CD4-positive, alpha-beta T cell treated with Interleukin-21 for 1 hour (primary cell): Measurements from ENCODE around the gene HES1.
"Not testable (repeated sequence)": the region's sequence is repeated elsewhere in the genome, so short reads cannot be mapped to it uniquely, and the experiment has no call there.

ENCODE experiments used
- DNase-seq: peaks from one replicate; pipeline ENCODE4 v3.0.0-alpha.2; 2020

The HES1 gene

DNA sequence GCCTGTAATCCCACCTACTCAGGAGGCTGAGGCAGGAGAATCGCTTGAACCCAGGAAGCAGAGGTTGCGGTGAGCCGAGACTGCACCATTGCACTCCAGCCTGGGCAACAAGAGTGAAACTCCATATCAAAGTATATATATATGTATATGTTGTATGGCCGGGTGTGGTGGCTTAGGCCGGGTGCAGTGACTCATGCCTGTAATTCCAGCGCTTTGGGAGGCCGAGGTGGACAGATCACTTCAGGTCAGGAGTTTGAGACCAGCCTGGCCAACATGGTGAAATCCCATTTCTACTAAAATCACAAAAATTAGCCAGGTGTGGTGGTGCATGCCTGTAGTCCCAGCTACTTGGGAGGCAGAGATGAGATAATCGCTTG is 7.0 kb upstream of the HES1 start:
- not testable (repeated sequence) for DNase-seq

DNA sequence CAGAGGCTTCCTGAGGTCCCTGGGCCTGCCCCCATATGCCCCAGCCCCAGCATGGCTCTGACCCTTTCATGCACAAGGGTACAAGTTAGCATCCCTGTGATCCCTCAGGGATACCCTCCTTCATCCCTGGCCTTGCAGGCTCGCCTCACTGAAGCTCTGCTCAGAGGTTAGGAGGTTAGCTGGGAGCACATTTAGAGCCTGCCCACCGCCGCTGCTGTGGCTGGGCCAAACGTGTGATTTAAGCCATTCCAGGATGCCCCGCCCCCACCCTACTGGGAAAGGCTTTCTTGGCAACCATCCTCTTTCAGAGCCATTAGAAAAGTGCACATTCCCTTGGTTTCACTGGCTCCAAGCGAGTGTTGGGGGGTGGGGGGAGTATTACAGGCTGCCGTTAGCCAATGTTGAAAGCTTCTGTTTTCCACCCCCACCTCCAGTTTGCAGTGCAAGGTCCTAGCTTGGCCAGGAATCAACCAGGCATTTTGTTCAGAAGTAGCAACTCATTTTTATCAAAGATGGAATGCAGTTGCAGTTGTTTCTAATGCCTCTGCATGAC is 6.3 kb upstream of the HES1 start:
- no peak for DNase-seq

DNA sequence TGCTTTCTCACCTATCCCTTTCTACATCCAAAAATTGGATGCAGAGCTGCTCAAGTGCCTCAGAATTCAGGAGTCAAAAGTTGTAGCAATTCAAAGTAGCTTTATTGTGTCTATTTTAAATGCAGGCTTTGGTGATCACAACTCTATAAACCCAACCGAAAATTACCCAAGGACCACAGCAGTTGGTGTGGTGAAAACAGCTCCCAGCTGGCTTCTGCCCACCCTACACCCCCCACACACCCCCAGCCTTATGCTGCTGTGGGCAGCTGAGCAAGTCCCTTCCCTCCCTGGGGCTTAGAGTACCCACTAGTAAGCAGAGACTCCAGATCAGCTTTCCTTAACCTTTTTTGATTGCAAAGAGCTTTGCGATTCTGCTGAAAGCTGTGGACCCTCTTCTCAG is 5.8 kb upstream of the HES1 start:
- no peak for DNase-seq

DNA sequence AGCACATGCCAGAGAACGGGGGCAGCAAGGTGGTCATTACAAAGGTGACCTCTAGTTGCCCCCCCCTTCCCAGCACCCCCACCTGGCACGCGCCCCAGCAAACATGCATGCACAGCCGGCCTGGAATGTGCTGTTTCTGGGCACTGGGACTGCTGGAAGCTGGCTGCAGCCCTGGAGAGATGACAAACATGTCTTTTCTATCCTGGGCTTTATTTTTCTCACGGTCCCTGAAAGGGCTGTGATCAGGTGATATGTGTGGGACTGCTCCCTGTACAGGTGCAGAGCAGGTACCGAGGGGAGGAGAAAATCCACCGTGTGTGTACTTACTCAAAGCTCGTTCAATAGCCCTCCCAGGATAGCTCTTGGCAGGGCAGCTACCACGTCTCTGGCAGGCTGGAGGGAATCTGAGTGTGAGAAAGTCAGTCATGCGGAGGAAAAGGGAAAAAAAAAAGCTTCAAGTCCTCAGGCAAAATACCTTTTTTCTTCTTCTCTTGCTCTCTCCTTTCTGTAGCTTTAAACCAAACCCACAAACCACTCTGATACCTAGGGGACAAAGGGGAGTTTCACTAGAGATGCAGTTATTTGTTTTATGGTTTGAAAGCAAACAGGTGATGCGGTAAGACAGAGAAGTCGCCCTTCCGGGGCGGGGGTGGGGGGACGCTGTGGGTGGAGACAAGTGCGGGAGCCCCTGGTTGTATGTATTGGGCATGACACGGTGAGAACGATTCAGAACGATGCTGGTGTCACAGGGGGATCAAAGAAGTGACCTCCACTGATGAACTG is 5.0 kb upstream of the HES1 start:
- DNase-seq = peak; percentile 19

DNA sequence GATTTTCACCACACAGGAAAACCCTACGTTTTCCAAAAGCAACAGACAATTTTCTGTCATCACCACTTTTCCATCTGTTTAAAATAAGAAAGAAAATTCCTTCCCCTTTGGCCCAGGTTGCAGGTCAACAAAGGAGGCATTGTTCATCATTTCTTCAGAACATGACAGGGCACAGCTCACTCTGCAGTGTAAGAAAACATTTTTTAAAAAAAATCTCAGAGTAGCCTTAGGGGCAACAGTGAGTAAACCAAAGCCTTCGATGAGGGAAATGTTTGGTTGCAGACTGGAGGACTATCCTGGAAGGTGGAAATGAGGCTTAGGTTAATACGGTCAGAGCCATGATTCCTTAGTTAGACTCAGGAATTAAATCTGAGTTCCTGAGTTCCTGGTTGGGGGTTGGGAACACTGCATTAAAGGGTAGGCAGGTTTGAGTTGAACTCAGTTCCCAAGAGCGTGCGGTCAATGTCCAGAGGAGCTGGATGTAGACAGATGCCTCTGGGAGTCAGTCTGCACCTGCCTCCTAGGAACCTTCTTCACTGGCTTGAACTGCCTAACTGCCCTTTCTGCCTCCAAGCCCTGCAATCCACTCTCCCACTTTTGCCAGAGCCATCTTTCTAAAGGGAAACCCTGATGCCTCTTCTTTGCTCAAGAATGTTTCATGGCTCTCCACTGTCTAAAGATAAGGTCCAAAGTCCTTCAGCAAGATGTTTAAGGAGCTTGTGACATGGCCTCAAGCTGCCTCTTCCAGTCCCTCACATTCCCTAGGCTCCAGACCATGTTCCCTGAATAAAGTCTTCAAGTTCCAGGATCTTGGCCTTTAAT is 3.3 kb upstream of the HES1 start:
- DNase-seq = no peak

DNA sequence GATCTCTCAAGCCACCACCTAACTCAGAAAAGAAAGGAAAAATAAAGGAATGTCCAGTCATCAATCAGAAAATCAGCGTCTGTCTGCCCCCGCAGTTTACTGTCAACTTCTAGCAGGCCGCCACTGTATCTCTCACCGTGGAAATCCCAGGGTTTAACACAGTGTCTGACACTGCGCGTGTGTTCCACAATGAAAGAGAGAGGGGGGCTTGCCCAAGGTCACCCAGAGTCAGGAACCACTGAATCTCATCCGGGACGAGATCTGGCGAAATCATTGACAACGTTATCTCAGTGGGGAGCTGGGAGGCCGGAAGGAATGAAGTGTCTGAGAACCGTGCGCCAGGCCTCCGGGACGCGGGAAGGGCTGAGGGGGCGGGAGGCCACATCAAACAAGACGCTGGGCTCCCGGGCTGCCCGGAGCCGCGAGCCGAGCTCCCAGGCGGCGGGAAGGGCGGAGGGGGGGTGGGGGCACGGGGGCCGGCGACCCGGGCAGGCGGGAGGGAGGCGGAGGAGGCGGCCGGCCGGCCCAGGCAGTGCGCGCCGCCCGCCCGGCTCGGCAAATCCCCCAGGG is 2.2 kb upstream of the HES1 start:
- no peak for DNase-seq

DNA sequence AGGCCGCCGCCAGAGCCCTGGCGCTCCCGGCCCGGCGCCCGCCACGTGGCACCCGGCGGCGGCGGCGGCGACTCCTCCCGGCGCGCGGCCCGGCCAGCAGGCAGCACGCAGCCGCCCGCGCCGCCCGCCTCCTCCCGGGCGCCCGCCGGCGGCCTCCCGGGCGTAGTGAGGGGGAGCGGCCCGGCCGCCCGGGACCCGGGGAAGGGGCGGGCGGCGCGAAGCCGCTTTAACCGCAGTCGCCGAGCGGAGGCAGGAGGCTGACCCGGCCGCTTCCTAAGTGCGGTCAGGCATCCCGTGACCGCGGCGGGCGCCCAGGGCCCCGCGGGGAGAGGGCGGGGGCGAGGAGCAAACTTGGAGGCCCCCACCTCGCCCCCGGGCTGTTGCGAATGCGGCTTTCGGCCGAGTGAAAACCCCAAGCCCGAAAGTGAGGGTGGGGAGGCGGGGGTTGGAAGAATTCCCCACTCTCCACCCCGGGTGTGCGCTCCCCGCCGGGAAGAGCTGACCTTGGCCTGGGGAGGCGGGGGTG is 1.7 kb upstream of the HES1 start:
- peak; percentile 47 for DNase-seq

DNA sequence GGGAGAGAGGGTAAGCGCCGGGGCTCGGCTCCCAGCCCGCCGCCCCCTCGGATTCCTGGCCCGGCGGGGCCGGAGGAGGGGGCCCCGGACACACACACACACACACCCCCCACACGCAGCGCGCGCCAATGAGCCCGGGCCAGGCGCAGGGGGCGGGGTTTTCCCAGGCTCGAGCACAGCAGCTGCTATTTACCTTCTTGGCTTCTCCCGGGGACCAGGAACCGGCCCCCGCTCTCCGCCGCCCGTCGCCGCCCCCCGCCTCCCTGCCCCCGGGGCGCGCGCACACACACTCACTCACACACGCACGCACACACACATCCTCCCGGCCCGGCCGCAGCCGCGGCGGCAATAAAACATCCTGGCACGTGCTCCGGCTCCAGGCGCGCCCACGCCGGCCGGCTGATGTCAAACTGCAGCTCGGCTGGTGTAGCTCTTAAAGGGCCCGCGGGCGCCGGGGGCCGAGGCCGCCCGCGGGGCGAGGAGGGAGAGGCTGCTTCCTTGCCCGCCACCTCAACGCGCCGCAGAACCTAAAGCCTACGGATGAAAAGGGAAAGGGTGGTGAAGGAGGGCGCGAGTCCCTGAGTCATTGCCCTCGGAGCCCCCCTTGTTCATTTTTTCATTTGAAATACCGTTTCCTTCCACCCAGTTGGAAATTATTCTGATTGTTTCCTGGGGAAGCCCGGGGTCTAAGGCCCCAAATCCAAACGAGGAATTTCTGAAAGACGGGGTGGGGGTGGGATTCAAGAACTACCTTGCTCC is 1.0 kb upstream of the HES1 start:
- peak; percentile 79 for DNase-seq

DNA sequence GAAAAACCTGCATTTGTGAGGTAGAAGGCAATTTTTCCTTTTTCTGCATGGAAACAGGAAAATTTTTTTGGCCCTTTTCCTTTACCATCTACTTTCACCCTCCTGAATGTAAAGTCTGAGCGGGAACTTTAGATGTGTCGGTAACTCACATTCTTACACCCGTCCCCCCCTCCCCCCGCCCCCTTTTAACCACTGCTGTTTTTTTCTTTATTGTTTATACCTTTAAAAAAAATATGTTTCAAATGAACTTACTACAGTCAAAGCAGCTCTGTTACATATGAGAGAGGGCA is 487 bp upstream of the HES1 start:
- DNase-seq = no peak

DNA sequence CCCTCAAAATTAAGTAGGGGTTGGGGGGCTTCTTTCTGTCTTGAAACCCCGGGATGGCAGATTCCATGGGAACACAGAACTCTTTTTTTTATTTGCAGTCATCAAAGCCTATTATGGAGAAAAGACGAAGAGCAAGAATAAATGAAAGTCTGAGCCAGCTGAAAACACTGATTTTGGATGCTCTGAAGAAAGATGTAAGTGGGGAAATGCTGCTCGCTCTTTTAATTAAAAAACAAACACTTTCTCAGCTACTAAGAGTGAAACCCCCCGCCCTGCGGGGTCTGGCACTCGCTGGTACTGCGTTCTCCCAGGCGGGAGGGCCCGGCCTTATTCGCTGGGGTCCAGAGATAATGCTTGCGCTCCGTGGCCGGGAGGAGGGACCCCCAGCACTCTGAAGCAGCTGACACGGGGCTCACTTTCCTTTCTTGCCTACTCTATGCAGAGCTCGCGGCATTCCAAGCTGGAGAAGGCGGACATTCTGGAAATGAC is 615 bp downstream of the HES1 start:
- DNase-seq = no peak

DNA sequence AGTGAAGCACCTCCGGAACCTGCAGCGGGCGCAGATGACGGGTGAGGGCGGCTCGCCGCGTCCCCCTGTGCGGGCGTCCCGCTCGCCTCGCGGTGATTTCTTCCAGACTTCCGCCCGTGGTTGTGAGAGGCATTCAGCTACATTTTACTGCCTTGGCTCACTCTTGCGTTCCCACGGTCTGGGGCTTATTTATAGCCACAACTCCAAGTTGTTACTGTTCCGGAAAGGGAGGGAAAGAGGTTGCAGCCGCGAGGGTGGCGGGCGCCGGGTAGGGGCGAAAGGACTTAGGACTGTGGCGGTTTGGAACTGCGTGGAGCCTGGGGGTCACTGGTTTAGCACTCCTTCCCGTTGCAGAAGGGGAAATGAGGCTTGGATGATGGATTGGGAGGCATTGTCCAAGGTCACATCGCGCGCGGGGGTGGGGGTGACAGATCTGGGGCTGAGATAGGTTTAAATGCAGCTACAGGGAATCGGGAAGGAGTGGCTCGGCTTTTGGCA is 1.1 kb downstream of the HES1 start:
- DNase-seq = no peak

DNA sequence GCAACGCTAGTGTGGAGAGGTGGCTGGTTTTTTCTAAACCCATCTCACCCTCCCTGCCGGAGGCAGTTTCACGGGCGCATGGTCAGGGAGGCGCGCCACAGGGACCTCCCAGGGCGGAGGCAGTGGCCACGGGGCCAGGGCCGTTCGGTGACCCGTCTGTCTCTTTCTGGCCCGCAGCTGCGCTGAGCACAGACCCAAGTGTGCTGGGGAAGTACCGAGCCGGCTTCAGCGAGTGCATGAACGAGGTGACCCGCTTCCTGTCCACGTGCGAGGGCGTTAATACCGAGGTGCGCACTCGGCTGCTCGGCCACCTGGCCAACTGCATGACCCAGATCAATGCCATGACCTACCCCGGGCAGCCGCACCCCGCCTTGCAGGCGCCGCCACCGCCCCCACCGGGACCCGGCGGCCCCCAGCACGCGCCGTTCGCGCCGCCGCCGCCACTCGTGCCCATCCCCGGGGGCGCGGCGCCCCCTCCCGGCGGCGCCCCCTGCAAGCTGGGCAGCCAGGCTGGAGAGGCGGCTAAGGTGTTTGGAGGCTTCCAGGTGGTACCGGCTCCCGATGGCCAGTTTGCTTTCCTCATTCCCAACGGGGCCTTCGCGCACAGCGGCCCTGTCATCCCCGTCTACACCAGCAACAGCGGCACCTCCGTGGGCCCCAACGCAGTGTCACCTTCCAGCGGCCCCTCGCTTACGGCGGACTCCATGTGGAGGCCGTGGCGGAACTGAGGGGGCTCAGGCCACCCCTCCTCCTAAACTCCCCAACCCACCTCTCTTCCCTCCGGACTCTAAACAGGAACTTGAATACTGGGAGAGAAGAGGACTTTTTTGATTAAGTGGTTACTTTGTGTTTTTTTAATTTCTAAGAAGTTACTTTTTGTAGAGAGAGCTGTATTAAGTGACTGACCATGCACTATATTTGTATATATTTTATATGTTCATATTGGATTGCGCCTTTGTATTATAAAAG is 1.8 kb downstream of the HES1 start:
- DNase-seq = peak; percentile 46

DNA sequence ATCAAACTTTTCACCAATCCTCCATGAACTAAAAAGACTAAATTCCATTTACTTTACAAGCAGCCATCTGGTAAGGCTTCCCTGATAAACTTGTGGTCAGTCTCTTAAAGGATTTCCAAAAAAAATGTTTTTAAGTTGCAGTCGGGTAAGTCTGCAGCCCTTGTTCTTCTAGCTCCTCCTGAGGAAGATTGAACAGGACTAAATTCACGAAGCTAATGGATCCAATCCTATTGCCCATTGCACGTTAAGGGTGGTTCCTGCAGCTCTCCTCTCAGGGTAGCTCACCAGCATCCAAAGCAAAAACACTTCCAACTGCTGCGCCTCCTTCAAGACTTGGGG is 2.8 kb downstream of the HES1 start:
- no peak for DNase-seq

DNA sequence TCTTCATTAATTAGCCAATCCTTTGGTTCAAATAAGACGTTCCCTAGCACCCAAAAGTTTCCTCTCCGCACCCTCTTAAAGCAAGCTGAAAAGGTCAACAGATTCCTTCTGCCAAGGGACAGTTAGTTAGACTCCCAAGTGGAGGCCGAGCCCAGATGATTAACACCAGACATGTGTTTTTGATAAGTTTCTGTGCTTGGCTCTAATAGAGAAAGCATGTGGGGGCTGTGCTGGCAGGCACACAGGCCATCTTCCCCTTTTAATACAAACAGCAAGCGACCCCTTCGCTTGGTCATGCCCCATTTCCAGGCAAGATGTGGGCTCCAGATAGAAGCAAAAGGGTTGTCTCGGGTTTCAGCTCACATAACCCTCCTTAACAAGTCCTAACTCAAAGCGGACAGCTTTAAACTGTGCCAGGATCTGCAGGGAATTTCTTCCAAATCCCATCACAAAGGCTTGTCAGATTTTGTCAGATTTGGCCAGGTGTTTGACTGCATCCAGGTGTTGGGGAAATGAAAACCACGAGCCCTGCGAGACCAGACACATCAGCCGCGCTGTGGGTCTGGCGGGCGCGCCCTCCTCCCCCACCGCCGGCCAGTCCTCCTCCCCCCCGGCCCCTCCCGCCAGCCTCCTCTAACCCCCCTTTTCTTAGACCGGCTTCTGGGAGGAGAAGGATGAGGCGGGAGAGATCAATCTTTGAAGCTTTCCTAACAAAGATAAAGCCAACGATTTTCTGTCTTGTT is 3.3 kb downstream of the HES1 start:
- DNase-seq = no peak

DNA sequence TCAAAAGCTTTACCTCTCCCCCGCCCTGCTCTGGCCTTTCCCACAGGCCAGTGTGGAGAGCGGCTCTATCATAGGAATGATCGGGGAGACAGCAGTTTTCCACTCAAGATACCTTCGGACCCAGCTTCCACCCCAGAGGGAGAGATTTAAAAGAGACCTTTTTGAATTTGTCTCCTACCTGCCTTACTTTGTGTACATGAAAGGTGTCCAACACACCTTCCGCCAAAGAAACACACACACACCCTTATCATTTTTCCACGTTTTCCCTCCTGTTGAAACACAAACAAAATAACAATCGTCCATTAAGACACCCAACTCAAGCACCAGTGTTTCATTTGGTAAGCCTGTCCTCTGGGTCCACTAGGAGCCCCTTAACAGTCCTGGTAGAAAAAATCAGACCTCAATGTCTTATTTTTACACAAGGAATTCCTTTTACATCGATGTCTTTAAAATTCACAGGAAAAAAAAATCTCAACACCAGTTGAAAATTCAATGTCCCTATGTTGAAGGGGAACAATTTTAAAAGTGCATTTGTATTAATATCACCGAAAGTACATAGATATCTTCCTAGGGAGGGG is 4.0 kb downstream of the HES1 start:
- no peak for DNase-seq

DNA sequence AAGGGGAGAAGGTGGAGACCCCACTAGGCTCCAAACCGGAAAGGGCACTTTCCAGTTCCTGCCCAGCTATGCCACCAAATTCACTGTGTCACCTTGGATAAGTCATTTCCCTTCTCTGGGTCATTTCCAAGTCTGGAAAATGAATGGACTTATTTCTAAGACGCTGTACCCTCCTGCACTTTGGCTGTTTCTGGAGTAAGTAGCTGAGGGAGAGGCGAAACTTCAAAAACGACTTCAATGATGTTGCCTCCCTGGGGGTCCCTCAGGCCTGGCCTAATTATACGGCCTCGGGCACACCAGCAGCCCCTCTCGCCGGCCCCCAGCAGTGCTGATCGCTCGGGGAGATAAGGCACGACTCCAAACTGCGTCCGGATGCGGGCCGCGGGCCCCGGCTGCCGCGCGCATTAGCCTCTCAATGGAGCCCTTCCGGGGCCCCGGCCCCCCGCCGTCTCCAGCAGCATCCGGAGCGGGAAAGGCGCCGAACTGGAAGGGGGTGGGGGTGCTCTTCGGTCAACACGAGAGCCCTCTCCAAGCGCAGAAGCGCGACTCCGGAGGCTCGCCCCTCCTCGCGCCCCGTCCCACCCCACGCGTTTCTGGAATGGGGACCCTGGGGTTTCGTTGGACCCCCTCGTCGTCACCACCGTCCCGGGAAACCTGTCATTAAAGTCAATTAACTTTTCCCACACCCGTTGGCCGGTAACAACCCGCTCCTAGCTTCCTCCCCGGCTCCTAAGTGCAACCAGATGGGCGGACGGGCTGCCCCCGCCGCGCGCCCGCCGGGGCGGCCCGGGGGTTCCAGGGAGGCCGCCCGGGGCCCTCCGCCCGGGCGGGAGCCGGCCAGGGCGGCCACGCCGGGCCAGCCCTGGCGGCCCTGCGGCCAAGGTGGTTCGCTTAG is 4.8 kb downstream of the HES1 start:
- no peak for DNase-seq

DNA sequence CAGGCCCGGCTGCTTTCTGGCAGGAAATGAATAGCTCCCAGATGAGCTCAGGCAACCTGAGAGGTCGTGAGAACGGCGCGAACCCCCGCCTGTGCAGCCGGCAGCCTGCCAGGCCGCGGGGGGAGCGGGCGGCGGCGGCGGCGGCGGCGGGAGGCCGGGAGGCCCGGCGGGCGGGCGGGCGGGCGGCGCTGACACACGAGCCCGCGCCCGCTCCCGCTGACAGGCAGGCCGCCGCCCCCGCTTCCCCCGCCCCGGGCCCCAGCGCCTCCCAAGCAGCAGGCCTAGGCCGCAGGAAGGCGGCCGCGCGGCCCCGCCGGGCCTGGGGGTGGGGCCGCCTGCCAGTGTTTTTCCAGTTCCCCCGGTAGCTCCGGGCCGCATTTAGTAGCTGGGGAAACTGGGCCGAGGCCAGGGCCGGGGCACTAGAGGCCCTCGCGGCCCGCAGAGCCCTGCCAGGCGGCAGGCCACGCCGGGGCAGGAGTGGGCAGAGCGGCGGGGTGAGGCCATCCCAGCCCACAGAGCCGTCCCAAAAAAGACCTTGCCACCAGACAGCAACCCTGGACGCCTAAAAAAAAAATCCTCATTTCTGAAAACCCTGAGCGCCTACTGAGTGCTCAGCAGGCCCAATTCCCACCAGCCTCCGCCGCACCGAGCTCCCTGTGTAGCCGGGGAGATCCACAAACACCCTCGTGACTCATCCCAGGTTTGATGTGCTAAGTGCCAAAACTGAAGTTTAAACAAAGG is 5.6 kb downstream of the HES1 start:
- DNase-seq = peak; percentile 47

DNA sequence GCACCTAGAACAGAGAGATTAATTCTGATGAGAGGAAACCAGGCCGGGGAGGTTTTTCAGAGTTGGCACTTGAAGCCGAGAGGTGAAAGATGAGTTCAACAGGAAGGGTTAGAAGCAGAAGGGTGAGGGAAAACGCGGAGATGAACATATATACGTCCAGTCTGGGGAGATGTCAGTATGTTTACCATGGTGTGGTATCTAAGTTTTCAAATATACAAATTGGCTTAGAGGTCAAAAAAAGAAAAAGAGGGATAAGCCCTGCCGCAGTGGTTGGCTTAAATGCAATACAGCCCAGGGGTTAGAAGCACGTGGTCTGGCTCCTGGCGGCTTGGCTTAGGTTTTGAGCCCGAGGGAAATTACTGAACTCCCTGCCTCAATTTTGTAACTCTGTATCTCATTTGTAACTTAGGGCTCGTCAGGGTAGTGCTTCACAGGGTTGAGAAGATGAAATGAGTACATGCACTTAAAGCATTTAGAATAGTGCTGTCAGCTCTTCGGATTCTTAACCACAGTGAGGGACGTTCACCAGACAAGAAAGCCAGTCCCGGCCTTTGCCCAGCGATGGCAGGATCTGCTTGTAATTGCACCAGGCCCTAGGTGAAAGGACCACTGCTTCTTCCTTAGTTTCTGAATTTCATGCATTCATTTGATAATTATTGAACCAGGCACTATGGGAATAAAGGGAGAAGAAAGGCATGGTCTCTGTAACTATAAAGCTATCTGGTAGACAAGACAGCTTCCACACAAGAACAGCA is 6.4 kb downstream of the HES1 start:
- DNase-seq = no peak
